Left lung (tissue), 10 donors: ENCODE data around the gene GPD1L. TPM values are rescaled to one million over a fixed set of nuclear protein-coding genes. Genes with fewer than 3 reads are reported as not detected.

ENCODE experiments used
- ATAC-seq: fragments of 200-7000 bp; cut with Tn5 transposase; one replicate; pipeline ENCODE4 v1.9.1; 2020; ENCODE audit warnings: moderate library complexity
- DNase-seq, 4 donors: peaks; one replicate each; pipeline ENCODE4 v3.0.0-alpha.2; 2013 to 2020
- H3K27ac ChIP-seq, 2 donors: fragments of 200-600 bp; sonication (generic) in 1 of 2; one replicate each; pipeline versions ENCODE4 v1.5.0 to v1.8.0; 2020 to 2021
- H3K27me3 ChIP-seq, 2 donors: fragments of 200-600 bp; sonication (generic) in 1 of 2; one replicate each; pipeline versions ENCODE4 v1.5.0 to v1.8.0; 2020 to 2021
- H3K36me3 ChIP-seq, 2 donors: fragments of 200-600 bp; sonication (generic) in 1 of 2; one replicate each; pipeline versions ENCODE4 v1.5.0 to v1.8.0; 2020 to 2021
- H3K4me1 ChIP-seq, 2 donors: fragments of 200-600 bp; one replicate each; pipeline ENCODE4 v1.8.0; 2021
- H3K4me3 ChIP-seq, 2 donors: fragments of 200-600 bp; sonication (generic) in 1 of 2; one replicate each; pipeline versions ENCODE4 v1.5.0 to v1.8.0; 2020 to 2021; ENCODE audit warnings: mild to moderate bottlenecking in 1 of 2
- H3K9me3 ChIP-seq, 2 donors: fragments of 200-600 bp; sonication (generic) in 1 of 2; one replicate each; pipeline versions ENCODE4 v1.5.0 to v1.8.0; 2020 to 2021
- CTCF ChIP-seq, 2 donors: fragments of 200-600 bp; sonication (generic) in 1 of 2; IDR thresholded peaks; one replicate each; pipeline versions ENCODE4 v1.5.0 to v1.8.0; 2021; ENCODE audit warnings: antibody characterized with exemption in 2 of 2
- intact Hi-C, 2 donors: fragments of 100-400 bp; cut with DNase I; formaldehyde crosslinking; loops; one replicate each; pipeline versions ENCODE4 v1.11.2 to v1.14.2; 2022
- polyA plus RNA-seq, 6 donors: library from polyadenylated mRNA; unstranded; fragments of 120-200 nt; gene quantifications; one replicate each; pipeline ENCODE4 v1.2.1, GENCODE V29; 2013; ENCODE audit not compliant: insufficient read length in 6 of 6
- total RNA-seq, 2 donors: library from RNA; stranded (reverse); fragmentation: NEBNext Ultra II Directional; extraction: Animal tissue kit (Norgen Biotek cat#: 25700); gene quantifications; one replicate each; pipeline ENCODE4 v1.2.1, GENCODE V29; 2021
- donor health status: DM: no; HTN: yes; CAD: no.
- donor health status: DM: no; HTN: no; CAD: no.

GPD1L gene
- total and polyA plus RNA-seq, 8 donors = 36.0 to 62.4 (median 41.9) TPM

- H3K4me1 ChIP-seq = peaks cover 4 to 34% of the 10 kb centered on the region in 2 donors
- no peak for TF ChIP-seq CTCF (IDR thresholded peaks at IDR 0.05)
- H3K27ac ChIP-seq = no peak overlapping the region
- H3K27me3 ChIP-seq = no peaks in the 10 kb centered on the region
- DNase-seq (no peak), ATAC-seq (no peak)
- intact Hi-C loops = no loop called here
- H3K4me3 ChIP-seq = no peak overlapping the region
- peaks cover 0 to 47% of the 10 kb centered on the region in 2 donors for H3K36me3 ChIP-seq
- H3K9me3 ChIP-seq = no peaks in the 10 kb centered on the region
Observed at GRCh38 chr3:32148351-32148750, 41.9 kb downstream of the GPD1L start.

GRCh38 chr3:32153414-32154204 lies 47.2 kb downstream of the GPD1L start:
- Histone ChIP-seq H3K27ac (no peak overlapping the region), H3K27me3 (no peaks in the 10 kb centered on the region), H3K9me3 (no peaks in the 10 kb centered on the region), H3K36me3 (peaks cover 0 to 44% of the 10 kb centered on the region in 2 donors), H3K4me1 (no peaks in the 10 kb centered on the region), H3K4me3 (no peak overlapping the region)
- no peak for DNase-seq
- ATAC-seq = no peak
- TF ChIP-seq CTCF (IDR thresholded peaks at IDR 0.05) = no peak
- intact Hi-C loops = no loop called here

- DNase-seq = no peak
- intact Hi-C loops = no loop called here
- Histone ChIP-seq H3K36me3 (peaks cover 0 to 50% of the 10 kb centered on the region in 2 donors), H3K27ac (no peak overlapping the region), H3K27me3 (no peaks in the 10 kb centered on the region), H3K9me3 (no peaks in the 10 kb centered on the region), H3K4me1 (no peaks in the 10 kb centered on the region), H3K4me3 (no peak overlapping the region)
- peak; percentile 41 for ATAC-seq
- TF ChIP-seq CTCF (IDR thresholded peaks at IDR 0.05) = no peak
Observed at GRCh38 chr3:32154205-32154579, 47.8 kb downstream of the GPD1L start.

- DNase-seq (no peak), ATAC-seq (no peak)
- H3K9me3 ChIP-seq = no peaks in the 10 kb centered on the region
- no peaks in the 10 kb centered on the region for H3K27me3 ChIP-seq
- no peak for TF ChIP-seq CTCF (IDR thresholded peaks at IDR 0.05)
- no peaks in the 10 kb centered on the region for H3K4me1 ChIP-seq
- no peak overlapping the region for H3K27ac ChIP-seq
- intact Hi-C loops = no loop called here
- no peak overlapping the region for H3K4me3 ChIP-seq
- H3K36me3 ChIP-seq = peaks cover 0 to 52% of the 10 kb centered on the region in 2 donors
Observed at GRCh38 chr3:32155117-32155516, 48.7 kb downstream of the GPD1L start.

GRCh38 chr3:32157600-32158264 lies 51.3 kb downstream of the GPD1L start:
- peaks cover 0 to 46% of the 10 kb centered on the region in 2 donors for H3K36me3 ChIP-seq
- no peaks in the 10 kb centered on the region for H3K27me3 ChIP-seq
- no peak for TF ChIP-seq CTCF (IDR thresholded peaks at IDR 0.05)
- no peaks in the 10 kb centered on the region for H3K4me1 ChIP-seq
- H3K4me3 ChIP-seq = no peak overlapping the region
- peak in 1 of 4 donors; percentile 65 for DNase-seq
- no peaks in the 10 kb centered on the region for H3K9me3 ChIP-seq
- ATAC-seq = no peak
- H3K27ac ChIP-seq = no peak overlapping the region
- intact Hi-C loops = no loop called here
